HFF-Myc (cell line): ENCODE data around the gene PLGRKT.
"Not testable (repeated sequence)": the region's sequence is repeated elsewhere in the genome, so short reads cannot be mapped to it uniquely, and the experiment has no call there.

ENCODE experiments used
- DNase-seq: peaks from one replicate; pipeline ENCODE4 v3.0.0-alpha.2; 2011; ENCODE audit warnings: low read depth; ENCODE audit errors: extremely low read depth
- H3K4me3 ChIP-seq: replicated peaks from 2 replicates; pipeline ENCODE4 v1.5.1; 2011; ENCODE audit warnings: low read depth, mild to moderate bottlenecking, control low read depth, low read length
- CTCF ChIP-seq: IDR thresholded peaks from 2 replicates; pipeline ENCODE4 v1.5.1; 2012; ENCODE audit warnings: mild to moderate bottlenecking, low read depth, low read length, control low read depth; ENCODE audit errors: missing control alignments

The PLGRKT gene

GRCh38 chr9:5421163-5421562 lies 16.6 kb downstream of the PLGRKT start:
- TF ChIP-seq CTCF, result no peak
- DNase-seq, result no peak
- H3K4me3 ChIP-seq, result no peak overlapping the region

DNA sequence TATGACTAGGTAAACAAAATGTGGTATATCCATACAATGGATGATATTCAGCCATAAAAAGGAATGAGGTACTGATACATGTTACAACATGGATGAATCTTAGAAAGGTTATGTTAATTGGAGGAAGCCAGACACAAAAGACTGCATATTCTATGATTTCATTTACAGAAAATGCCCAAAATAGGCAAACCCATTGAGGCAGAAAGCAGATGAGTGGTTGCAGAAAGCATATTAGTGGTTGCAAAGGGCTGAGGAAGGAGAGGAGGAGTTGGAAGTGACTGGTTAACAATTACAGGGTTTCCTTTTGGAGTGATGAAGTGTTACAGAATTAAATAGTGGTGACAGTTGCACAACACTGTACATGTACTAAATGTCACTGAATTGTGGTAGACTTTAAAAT lies 17.7 kb downstream of the PLGRKT start:
- DNase-seq, result no peak
- H3K4me3 ChIP-seq, result no peak overlapping the region
- no peak for TF ChIP-seq CTCF

DNA sequence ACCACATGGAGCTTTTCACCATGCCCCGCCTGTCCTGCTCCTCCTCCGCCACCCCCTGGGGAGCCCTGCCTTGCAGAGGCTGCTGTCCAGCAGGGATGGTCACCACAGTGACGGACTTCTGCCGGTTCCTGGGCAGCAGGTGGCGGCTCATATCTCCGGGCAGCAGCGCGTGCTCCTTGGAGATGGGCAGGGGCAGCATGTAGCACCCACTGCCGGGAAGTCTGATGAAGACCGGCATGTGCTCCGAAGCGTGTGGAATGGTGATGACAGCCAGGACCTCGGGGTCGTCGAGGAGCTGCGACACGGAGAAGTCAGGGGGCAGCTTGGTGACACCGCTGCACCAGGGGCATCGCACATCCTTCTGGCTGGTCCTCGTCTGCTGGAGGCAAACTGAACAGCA lies 19.2 kb downstream of the PLGRKT start:
- TF ChIP-seq CTCF, result no peak
- no peak overlapping the region for H3K4me3 ChIP-seq
- no peak for DNase-seq

DNA sequence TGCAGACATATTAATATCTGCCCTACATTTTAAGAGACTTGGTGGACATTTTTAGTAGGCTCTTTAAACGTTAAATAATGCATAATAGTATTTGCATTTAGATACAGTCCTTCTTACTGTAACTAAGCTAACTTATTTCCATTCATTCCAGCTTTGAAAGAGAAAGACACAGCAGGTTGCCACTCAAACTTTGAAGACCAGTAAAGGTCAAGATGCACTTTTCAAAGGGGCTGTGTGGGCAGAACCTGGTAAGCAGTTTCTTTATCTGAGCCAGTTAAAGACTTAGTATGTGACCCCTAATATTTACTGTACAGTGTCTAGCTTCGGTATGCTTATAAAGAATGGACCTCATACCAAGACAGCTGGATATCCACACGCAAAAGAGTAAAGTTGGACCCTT lies 20.8 kb downstream of the PLGRKT start:
- TF ChIP-seq CTCF, result no peak
- no peak overlapping the region for H3K4me3 ChIP-seq
- no peak for DNase-seq

DNA sequence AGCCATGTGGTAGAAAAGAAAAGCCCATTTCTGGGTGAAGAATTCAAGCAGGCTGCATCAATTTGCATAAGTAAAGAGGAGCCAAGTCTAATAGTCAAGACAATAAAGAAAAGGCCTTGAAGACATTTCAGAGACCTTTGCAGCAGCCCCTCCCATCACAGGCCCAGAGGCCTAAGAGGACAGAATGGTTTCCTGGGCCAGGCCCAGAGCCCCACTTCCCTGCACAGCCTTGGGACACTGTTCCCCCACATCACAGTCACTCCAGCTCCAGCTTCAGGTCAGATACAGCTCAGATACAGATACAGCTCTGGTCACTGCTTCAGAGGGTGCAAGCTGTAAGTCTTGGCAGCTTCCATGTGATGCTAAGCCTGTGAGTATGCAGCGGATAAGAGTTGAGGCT lies 29.1 kb downstream of the PLGRKT start:
- no peak overlapping the region for H3K4me3 ChIP-seq

DNA sequence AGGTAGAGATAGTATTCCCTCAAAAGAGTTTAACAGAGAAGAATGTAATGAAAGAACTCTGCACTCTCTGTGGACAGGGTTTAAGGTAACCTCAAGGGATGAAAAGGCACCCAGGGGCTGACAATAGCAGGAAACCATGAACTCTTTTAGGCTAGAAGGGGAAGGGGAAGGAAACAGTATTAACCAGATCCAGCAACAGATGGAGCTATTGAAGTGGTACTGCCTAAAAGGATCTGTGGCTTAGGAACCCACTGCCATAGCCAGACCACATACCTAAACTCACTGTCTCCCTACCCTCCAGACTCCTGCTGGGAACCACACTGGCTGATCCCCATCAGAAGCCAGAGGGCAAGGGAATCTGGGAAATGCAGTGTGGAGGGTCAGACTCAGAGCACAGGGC lies 35.5 kb downstream of the PLGRKT start:
- no peak overlapping the region for H3K4me3 ChIP-seq
- TF ChIP-seq CTCF, result no peak

More for the DNA sequence above, 29.1 kb downstream of the PLGRKT start:
- no peak for TF ChIP-seq CTCF
- no peak for DNase-seq

GRCh38 chr9:5397547-5397946 lies 40.2 kb downstream of the PLGRKT start:
- not testable (repeated sequence) for DNase-seq, H3K4me3 ChIP-seq

More for the DNA sequence above, 35.5 kb downstream of the PLGRKT start:
- DNase-seq, result no peak
